22Rv1 (cell line): ENCODE measurements around the gene FLRT2.

ENCODE experiments used
- H3K27ac ChIP-seq: fragments of 450-650 bp; 2 replicates; pipeline ENCODE4 v1.5.1; 2017
- ZFX ChIP-seq: fragments of 450-650 bp; IDR thresholded peaks from 2 replicates; pipeline ENCODE4 v1.6.1; 2017; ENCODE audit warnings: antibody characterized with exemption, borderline replicate concordance
- TF ChIP-seq, protein P1 (sequence below): fragments of 450-650 bp; IDR thresholded peaks from 2 replicates; pipeline ENCODE4 v1.5.1; 2017; ENCODE audit warnings: mild to moderate bottlenecking

Gene FLRT2

DNA sequence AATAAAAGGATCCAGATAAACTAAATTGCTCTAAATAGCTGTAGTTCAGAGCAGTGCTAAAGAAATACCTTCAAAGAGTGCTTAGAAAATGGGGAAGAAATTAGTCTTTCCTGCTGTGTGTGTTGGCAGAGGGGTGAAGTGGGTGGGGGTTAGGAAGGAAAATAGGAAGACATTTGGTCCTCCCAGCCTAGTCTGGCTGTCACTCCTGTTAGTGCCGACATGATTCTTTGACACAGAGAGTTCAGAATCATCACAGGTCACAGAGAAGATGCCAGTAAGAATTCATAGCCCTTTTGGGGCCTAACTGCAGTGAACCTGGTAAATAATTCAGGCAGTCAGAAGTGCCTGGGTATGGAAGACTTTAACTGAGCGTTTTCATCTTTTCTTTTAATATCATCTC is 74.8 kb downstream of the FLRT2 start:
- H3K27ac ChIP-seq, result no peak overlapping the region
- TF ChIP-seq, protein P1, sequence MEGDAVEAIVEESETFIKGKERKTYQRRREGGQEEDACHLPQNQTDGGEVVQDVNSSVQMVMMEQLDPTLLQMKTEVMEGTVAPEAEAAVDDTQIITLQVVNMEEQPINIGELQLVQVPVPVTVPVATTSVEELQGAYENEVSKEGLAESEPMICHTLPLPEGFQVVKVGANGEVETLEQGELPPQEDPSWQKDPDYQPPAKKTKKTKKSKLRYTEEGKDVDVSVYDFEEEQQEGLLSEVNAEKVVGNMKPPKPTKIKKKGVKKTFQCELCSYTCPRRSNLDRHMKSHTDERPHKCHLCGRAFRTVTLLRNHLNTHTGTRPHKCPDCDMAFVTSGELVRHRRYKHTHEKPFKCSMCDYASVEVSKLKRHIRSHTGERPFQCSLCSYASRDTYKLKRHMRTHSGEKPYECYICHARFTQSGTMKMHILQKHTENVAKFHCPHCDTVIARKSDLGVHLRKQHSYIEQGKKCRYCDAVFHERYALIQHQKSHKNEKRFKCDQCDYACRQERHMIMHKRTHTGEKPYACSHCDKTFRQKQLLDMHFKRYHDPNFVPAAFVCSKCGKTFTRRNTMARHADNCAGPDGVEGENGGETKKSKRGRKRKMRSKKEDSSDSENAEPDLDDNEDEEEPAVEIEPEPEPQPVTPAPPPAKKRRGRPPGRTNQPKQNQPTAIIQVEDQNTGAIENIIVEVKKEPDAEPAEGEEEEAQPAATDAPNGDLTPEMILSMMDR, result no peak
- TF ChIP-seq ZFX, result no peak

DNA sequence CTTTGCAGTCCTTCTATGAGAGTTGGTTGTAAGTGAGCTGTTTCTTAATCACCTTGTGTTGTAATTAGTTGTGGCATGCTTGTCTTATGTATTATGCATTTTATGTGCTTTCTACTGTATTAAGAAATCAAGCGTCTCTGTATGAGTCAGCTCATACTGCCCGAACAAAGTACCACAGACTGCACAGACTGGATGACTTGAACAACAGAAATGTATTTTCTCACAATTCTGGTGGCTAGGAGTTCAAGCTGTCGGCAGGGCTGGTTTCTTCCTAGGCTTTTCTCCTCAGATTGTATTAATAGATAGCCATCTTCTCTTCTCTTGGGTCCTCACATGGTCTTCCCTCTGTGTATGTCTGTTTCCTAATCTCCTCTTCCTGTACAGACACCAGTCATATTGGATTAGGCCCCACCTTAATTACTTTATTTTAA is 77.7 kb downstream of the FLRT2 start:
- no peak for TF ChIP-seq ZFX
- TF ChIP-seq, protein P1, result no peak
- no peak overlapping the region for H3K27ac ChIP-seq

DNA sequence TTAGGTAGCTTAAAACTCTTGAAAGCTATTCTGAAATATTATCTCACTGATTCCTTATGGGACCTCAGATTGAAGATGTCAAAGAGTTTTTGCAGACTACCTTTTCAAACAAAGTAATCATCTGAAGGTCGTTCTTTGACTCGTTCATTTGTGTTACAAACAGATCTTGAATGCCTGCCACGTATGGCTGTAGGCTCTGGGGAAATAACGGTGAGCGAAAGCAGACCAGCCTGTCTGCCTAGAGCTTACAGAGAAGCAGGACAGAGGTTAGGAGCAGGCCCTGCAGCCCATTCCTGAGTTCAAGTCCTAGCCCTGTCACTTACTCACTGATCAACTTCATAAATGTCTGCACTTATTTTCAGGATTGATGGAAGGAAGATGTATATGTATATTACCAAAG is 83.6 kb downstream of the FLRT2 start:
- TF ChIP-seq, protein P1, result no peak
- TF ChIP-seq ZFX, result no peak
- no peak overlapping the region for H3K27ac ChIP-seq

DNA sequence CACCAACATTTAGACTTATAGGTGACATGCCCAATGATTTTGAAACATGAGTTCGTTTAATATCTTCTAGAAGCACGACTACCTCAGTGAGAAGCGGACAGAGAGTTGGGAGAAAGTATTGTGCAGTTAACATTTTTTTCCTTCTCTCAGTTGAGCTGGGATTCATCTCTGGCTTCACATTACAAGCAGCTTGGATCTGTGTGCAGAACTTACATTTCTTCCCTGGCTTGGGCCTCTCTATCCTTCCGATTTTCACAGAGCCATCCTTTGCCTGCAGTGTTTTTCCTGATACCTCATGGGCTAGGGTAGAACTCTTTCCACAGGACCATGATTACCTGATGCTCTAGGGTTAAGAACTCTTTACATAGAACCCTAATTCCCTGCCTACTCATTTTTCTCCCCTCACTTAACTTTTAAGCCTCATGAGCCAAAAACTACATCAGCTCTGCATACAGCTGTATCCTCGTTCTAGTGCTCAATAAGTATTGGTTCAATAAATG is 86.5 kb downstream of the FLRT2 start:
- no peak for TF ChIP-seq ZFX
- TF ChIP-seq, protein P1, result no peak

DNA sequence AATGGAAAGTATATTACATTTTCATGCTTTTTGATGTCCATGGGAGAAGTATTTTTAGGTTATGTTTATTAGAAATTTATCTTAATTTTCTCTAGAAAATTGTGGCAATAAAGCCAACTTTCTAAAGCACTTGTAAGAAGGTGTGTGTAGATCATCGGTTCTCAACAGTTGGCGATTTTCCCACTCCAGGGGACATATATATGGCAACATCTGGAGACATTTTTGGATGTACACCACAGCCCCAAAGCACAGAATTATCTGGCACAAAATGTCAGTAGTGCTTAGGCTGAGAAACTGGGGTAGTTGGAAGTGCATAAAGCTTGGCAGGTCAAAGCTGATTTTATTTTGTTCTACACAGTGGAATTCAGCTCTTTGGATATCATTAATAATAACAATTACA is 86.9 kb downstream of the FLRT2 start:
- no peak for TF ChIP-seq ZFX
- TF ChIP-seq, protein P1, result no peak
- H3K27ac ChIP-seq, result no peak overlapping the region

More for the DNA sequence above, 86.5 kb downstream of the FLRT2 start:
- H3K27ac ChIP-seq, result no peak overlapping the region

DNA sequence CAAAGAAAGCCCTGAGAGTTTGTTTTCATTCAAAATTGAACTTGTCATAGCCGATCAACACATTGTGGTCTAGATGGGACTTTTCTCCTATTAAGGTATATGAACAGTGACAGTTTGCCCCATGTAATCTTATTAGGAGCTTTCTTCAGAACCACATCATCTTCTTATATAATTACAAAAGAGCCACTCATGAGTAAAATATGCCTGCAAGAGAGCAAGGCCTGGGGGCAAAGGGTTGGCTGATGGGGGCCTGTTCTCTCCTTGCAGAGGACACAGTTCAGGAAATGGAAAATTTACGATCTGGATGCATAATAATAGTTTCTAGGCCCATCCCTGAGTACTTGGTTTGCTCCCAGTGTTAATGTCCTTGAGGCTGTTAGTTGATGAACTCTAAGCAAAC is 87.8 kb downstream of the FLRT2 start:
- H3K27ac ChIP-seq, result no peak overlapping the region

DNA sequence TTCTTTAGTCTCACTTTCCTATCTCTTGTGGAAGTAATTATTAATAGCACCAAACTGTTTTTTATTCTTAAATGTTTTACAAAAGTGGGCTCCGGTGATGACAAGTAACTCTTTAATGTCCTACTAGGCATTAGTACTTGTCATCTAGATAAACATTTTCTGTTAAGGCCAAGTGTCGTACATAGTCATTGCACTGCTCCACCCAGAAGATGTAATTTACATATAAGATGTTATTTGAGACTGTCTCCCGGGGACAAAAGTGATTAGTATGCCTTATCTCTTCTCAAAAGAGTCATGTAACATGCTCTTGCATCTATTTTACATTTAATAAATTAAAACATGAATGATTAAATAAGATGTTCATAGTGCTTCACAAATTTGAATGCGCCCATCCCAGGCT is 88.4 kb downstream of the FLRT2 start:
- no peak overlapping the region for H3K27ac ChIP-seq
- TF ChIP-seq, protein P1, result no peak
- TF ChIP-seq ZFX, result no peak

More for the DNA sequence above, 87.8 kb downstream of the FLRT2 start:
- no peak for TF ChIP-seq ZFX
- TF ChIP-seq, protein P1, result no peak
